GM13977 (cell line): ENCODE measurements around the gene SLAMF9.

Experiments used
- DNase-seq: peaks from one replicate; pipeline ENCODE4 v3.0.0; 2012; ENCODE audit warnings: low spot score
- CTCF ChIP-seq: IDR thresholded peaks from 2 replicates; pipeline ENCODE4 v1.5.1; 2012; ENCODE audit warnings: mild to moderate bottlenecking, control low read depth; ENCODE audit not compliant: insufficient read depth; ENCODE audit errors: extremely low read depth, missing control alignments
- in situ Hi-C: fragments of 300-500 bp; cut with MboI; formaldehyde crosslinking; loops from one replicate; pipeline ENCODE4 v1.12.0; 2022; ENCODE audit warnings: low sequenced_read_pairs, low pct_unique_long_range_greater_than_20kb, mixed read lengths, inconsistent platforms; ENCODE audit not compliant: unreplicated experiment

The SLAMF9 gene

DNA sequence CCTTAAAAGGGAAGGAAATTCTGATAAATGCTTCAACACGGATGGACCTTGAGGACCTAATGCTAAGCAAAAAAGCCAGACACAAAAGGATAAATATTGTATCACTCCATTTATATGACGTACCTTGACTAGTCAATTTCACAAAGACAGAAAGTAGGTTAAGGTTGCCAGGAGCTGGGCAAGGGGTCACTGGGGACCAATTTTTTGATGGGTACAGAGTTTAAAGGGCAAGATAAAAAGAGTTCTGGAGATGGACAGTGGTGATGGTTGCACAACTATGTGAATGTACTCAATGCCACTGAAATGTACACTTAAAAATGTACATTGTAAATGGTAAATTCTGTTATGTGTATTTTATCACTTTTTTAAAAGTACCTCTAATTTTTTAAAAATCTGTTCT is 32.1 kb upstream of the SLAMF9 start:
- in situ Hi-C loops = no loop called here
- TF ChIP-seq CTCF = no peak
- no peak for DNase-seq

DNA sequence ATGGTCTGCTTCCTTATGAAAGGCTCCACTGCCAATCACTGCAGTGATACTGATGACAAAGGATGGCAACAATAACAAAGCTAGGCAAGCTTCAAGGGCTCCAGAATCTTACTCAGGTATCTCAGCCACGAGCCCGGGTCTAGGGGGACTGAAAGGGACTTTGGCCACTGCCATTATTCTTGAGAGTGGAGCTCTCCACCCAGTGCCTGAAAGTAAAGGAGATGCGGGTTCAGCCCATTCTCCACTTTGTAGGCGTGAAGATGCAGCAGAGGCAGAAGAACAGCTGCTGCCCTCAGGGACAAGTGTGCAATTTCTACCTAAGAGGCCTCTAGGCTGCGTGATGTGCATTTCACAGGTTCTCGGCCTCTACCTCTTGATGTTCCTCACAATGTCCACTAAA is 31.4 kb upstream of the SLAMF9 start:
- in situ Hi-C loops = no loop called here

DNA sequence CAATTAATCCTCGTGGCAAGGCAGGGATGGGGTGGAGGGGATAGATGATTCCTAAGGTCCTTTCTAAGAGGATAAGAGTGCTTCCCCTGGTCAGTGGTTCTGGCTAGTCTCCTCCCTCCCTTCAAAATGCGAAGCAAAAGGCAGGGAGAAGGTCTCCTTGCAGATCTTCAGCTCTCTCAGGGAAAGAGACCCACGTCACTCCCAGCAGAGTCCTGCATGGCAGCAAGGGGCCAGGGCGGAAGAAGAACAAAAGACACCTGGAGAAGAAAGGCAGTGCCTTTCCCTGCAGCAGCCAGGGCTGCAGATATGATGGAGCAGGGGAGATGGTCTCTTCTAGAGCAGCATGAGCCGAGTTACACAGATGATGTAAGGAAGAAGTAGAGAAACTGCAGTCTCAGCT is 29.6 kb upstream of the SLAMF9 start:
- no peak for TF ChIP-seq CTCF
- in situ Hi-C loops = no loop called here
- no peak for DNase-seq

More for the DNA sequence above, 31.4 kb upstream of the SLAMF9 start:
- TF ChIP-seq CTCF = no peak
- no peak for DNase-seq

- TF ChIP-seq CTCF = no peak
- in situ Hi-C loops = no loop called here
- no peak for DNase-seq
Observed at GRCh38 chr1:159982280-159982679, 28.2 kb upstream of the SLAMF9 start.

GRCh38 chr1:159981351-159982055 is 27.5 kb upstream of the SLAMF9 start:
- in situ Hi-C loops = no loop called here
- no peak for TF ChIP-seq CTCF
- DNase-seq = no peak

- in situ Hi-C loops = no loop called here
- no peak for TF ChIP-seq CTCF
Observed at GRCh38 chr1:159980786-159981185, 26.7 kb upstream of the SLAMF9 start.

More at GRCh38 chr1:159980786-159981185, 26.7 kb upstream of the SLAMF9 start:
- DNase-seq = no peak
